Mesothelial cell of epicardium (in vitro differentiated cells): ENCODE results near the gene SOX15. TPM values are rescaled to one million over a fixed set of nuclear protein-coding genes. Genes with fewer than 3 reads are reported as not detected.

Source experiments
- total RNA-seq: library from RNA; stranded (reverse); gene quantifications from 3 replicates; pipeline ENCODE4 v1.2.1, GENCODE V29; 2021

Gene SOX15
- total RNA-seq, 1 donor from 2014 or later: 2.3 TPM

Other genes with a start within 250 kb of the SOX15 start
- 17.3 to 18.8 TPM (median 17.7 TPM) in 3 replicates for gene KCTD11, start 237.9 kb downstream of the SOX15 start, total RNA-seq
- 0.18 to 0.42 TPM in 2 of 3 replicates, not detected in the other for gene TMEM95, start 234.9 kb downstream of the SOX15 start, total RNA-seq
- gene TNK1, start 209.0 kb downstream of the SOX15 start, total RNA-seq: 8.2 to 9.9 TPM (median 9.0 TPM) in 3 replicates
- 67.4 to 69.3 TPM (median 68.4 TPM) in 3 replicates for gene PLSCR3, start 195.6 kb downstream of the SOX15 start, total RNA-seq
- gene TMEM256, start 186.0 kb downstream of the SOX15 start, total RNA-seq: 65.7 to 78.3 TPM (median 69.4 TPM) in 3 replicates
- 88.0 to 97.5 TPM (median 90.8 TPM) in 3 replicates for gene NLGN2, start 182.2 kb downstream of the SOX15 start, total RNA-seq
- gene SPEM1, start 169.8 kb downstream of the SOX15 start, total RNA-seq: 0.38 TPM in 1 of 3 replicates, not detected in the others
- gene SPEM2, start 164.5 kb downstream of the SOX15 start, total RNA-seq: not detected in 3 replicates
- not detected in 3 replicates for gene SPEM3, start 161.2 kb downstream of the SOX15 start, total RNA-seq
- gene TMEM102, start 154.7 kb downstream of the SOX15 start, total RNA-seq: 9.7 to 10.2 TPM (median 10.2 TPM) in 3 replicates
- gene FGF11, start 150.6 kb downstream of the SOX15 start, total RNA-seq: 24.8 to 26.8 TPM (median 26.5 TPM) in 3 replicates
- 15.9 to 17.7 TPM (median 16.0 TPM) in 3 replicates for gene CHRNB1, start 145.0 kb downstream of the SOX15 start, total RNA-seq
- gene ZBTB4, start 110.5 kb downstream of the SOX15 start, total RNA-seq: 36.4 to 40.1 TPM (median 39.7 TPM) in 3 replicates
- gene SLC35G6, start 108.6 kb downstream of the SOX15 start, total RNA-seq: not detected in 3 replicates
- 195 to 208 TPM (median 204 TPM) in 3 replicates for gene POLR2A, start 105.7 kb downstream of the SOX15 start, total RNA-seq
- gene TNFSF12, start 41.0 kb downstream of the SOX15 start, total RNA-seq: 6.6 to 7.7 TPM (median 7.6 TPM) in 3 replicates
- gene TNFSF13, start 31.3 kb downstream of the SOX15 start, total RNA-seq: 4.3 to 6.1 TPM (median 5.2 TPM) in 3 replicates
- gene SENP3, start 28.2 kb downstream of the SOX15 start, total RNA-seq: 50.3 to 55.9 TPM (median 51.5 TPM) in 3 replicates
- gene CD68, start 10.5 kb downstream of the SOX15 start, total RNA-seq: 0.44 to 0.86 TPM (median 0.78 TPM) in 3 replicates
- 44.8 to 45.5 TPM (median 45.5 TPM) in 3 replicates for gene MPDU1, start 6.2 kb downstream of the SOX15 start, total RNA-seq
- 43.2 to 44.5 TPM (median 43.4 TPM) in 3 replicates for gene FXR2, start 24.8 kb upstream of the SOX15 start, total RNA-seq
- 80.6 to 95.0 TPM (median 87.7 TPM) in 3 replicates for gene SAT2, start 37.7 kb upstream of the SOX15 start, total RNA-seq
- 0.60 to 0.84 TPM (median 0.82 TPM) in 3 replicates for gene SHBG, start 40.0 kb upstream of the SOX15 start, total RNA-seq
- gene ATP1B2, start 60.8 kb upstream of the SOX15 start, total RNA-seq: 9.6 to 10.5 TPM (median 10.2 TPM) in 3 replicates
- 98.8 to 105 TPM (median 101 TPM) in 3 replicates for gene TP53, start 97.4 kb upstream of the SOX15 start, total RNA-seq
- gene WRAP53, start 98.4 kb upstream of the SOX15 start, total RNA-seq: 12.3 to 13.6 TPM (median 13.1 TPM) in 3 replicates
- 27.3 to 28.2 TPM (median 28.1 TPM) in 3 replicates for gene EFNB3, start 115.1 kb upstream of the SOX15 start, total RNA-seq
- gene DNAH2, start 127.7 kb upstream of the SOX15 start, total RNA-seq: 0.18 to 0.64 TPM (median 0.25 TPM) in 3 replicates
- gene KDM6B, start 244.1 kb upstream of the SOX15 start, total RNA-seq: 88.4 to 96.3 TPM (median 94.4 TPM) in 3 replicates